K562 (cell line): ENCODE data around the gene ARMH3. TPM values are rescaled to one million over a fixed set of nuclear protein-coding genes. Genes with fewer than 3 reads are reported as not detected.

Experiments used
- HOXB6 ChIP-seq: fragments of 250-450 bp; sonication (Bioruptor Pico); IDR thresholded peaks from 2 replicates; pipeline ENCODE4 v1.5.1; 2022; ENCODE audit warnings: mild to moderate bottlenecking, borderline replicate concordance
- MGA ChIP-seq: fragments of 450-650 bp; IDR thresholded peaks from 2 replicates; pipeline ENCODE4 v1.6.1; 2016; ENCODE audit warnings: mild to moderate bottlenecking, moderate library complexity
- MLX ChIP-seq, 2 experiments: fragments of 450-650 bp in 1 of 2; sonication (generic) in 1 of 2; formaldehyde crosslinking; conservative IDR thresholded peaks; 2 replicates each; pipeline versions ENCODE4 v1.4.0 to v1.8.1; 2020 to 2022; ENCODE audit warnings: mild to moderate bottlenecking in 1 of 2, missing genetic modification reagents in 1 of 2
- SAP30 ChIP-seq: fragments of 200-600 bp; sonication (generic); IDR thresholded peaks from 2 replicates; pipeline ENCODE4 v1.6.1; 2012; ENCODE audit warnings: borderline replicate concordance, low read depth, mild to moderate bottlenecking, moderate library complexity, low read length, control low read depth, inconsistent platforms; ENCODE audit not compliant: insufficient read depth, poor library complexity, severe bottlenecking
- SMARCE1 ChIP-seq: fragments of 450-650 bp; IDR thresholded peaks from 2 replicates; pipeline ENCODE4 v1.7.1; 2016; ENCODE audit warnings: mild to moderate bottlenecking
- SRF ChIP-seq, 2 experiments: fragments of 250-450, 450-650 bp in 1 of 2; sonication (Bioruptor Pico) in 1 of 2; sonication (generic) in 1 of 2; formaldehyde crosslinking; IDR thresholded peaks; 2 replicates each; pipeline versions ENCODE4 v1.5.0 to v1.5.1; 2020 to 2022; ENCODE audit warnings: mild to moderate bottlenecking in 1 of 2, missing genetic modification reagents in 1 of 2
- TSC22D4 ChIP-seq: fragments of 450-650 bp; IDR thresholded peaks from 2 replicates; pipeline ENCODE4 v1.6.1; 2016; ENCODE audit warnings: missing genetic modification characterization, missing biosample characterization, control low read depth
- ZNF277 ChIP-seq: fragments of 250-450 bp; sonication (Bioruptor Pico); IDR thresholded peaks from 2 replicates; pipeline ENCODE4 v1.8.0; 2022; ENCODE audit warnings: inconsistent platforms, mild to moderate bottlenecking, moderate library complexity, borderline replicate concordance
- ZNF280B ChIP-seq: fragments of 250-450 bp; sonication (Bioruptor Pico); IDR thresholded peaks from 2 replicates; pipeline ENCODE4 v1.5.1; 2021; ENCODE audit warnings: mild to moderate bottlenecking
- polyA plus RNA-seq, 8 experiments: library from polyadenylated mRNA; depleted of rRNA in 4 of 8; stranded (reverse) in 5 of 8; unstranded in 3 of 8; fragments of >200 nt; fragmentation: Nextera tagmentation in 2 of 8; fragmentation: Illumina TruSeq in 1 of 8; extraction: Ambion mirVana in 2 of 8; extraction: Trizol in 1 of 8; gene quantifications; 2 replicates each; pipeline versions ENCODE4 v1.2.1 to v1.2.3, GENCODE V29; 2011 to 2014; ENCODE audit warnings: inconsistent platforms in 1 of 8, missing spikeins in 1 of 8
- total RNA-seq, 7 experiments: library from RNA; depleted of rRNA in 6 of 7; stranded (reverse); fragments of >200 nt in 6 of 7; fragmentation: Illumina TruSeq in 2 of 7; extraction: Trizol in 2 of 7; gene quantifications; 2 replicates each; pipeline versions ENCODE4 v1.2.1 to v1.2.3, GENCODE V29; 2011 to 2021; ENCODE audit warnings: low replicate concordance in 1 of 7

The ARMH3 gene
- total and polyA plus RNA-seq, 9 of the 15 experiments (the other 6 are each of a cell fraction or from before 2014, with no cell fraction given): 0.29 to 0.73 TPM; not detected in 7

DNA sequence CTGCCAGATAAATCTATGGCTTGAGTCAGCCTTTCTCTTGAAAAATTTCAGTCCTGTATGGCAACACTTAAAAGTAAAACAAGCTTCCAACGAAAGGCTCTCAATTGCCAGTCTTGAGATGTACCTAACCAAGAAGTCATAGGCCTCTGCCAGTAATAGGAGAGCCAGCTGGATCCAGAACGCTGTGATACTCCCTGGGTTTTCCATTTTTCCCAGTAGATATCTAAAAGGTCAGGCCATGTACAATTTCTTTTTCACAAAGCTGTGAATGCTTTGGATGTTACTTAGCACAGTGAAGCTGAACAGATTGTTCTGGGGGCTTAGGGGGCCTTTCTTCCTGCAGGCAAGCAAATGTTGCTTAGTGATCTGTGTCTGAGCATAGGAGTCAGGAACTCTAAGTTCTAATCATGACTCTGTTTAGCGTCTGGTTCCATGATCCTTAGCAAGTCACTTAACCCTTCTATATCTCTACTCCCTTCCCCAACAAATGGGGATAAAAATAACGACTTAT, 86.5 kb downstream of the ARMH3 start (continued):
- TF ChIP-seq SMARCE1 (no peak), ZNF277 (no peak), MLX (CRISPR knock-in tag; conservative IDR thresholded peaks at IDR 0.05) (no peak), SAP30 (no peak), MGA (no peak), TSC22D4 (tag) (no peak), HOXB6 (no peak), SRF (CRISPR knock-in tag; IDR thresholded peaks at IDR 0.05) (no peak), ZNF280B (CRISPR knock-in tag) (no peak)
